Right lobe of liver (tissue), 4 donors: ENCODE results near the gene NAV2.

Experiments
- CTCF ChIP-seq, 4 donors: fragments of 200-600 bp in 3 of 4; fragments of 450-650 bp in 1 of 4; IDR thresholded peaks; one replicate each; pipeline versions ENCODE4 v1.5.1 to v1.8.0; 2016 to 2022; ENCODE audit warnings: antibody characterized with exemption in 4 of 4, mild to moderate bottlenecking in 2 of 4
- POLR2A ChIP-seq: fragments of 450-650 bp; IDR thresholded peaks from one replicate; pipeline ENCODE4 v1.6.1; 2017; ENCODE audit warnings: antibody characterized with exemption, mild to moderate bottlenecking
- donor health status: DM: no; HTN: no; CAD: no.
- donor health status: DM: no; HTN: no; CAD: no.
- donor health status: DM: no; HTN: yes; CAD: no.

GRCh38 chr11:20161230-20161918 lies 448.7 kb downstream of the NAV2 start:
- TF ChIP-seq POLR2A (no peak), CTCF (IDR thresholded peaks at IDR 0.05) (no peak)
